Liver (tissue), 9 donors: ENCODE results near the gene ERFL. TPM values are rescaled to one million over a fixed set of nuclear protein-coding genes. Genes with fewer than 3 reads are reported as not detected.

Experiments used
- DNase-seq: peaks from one replicate; pipeline ENCODE4 v3.0.0-alpha.2; 2017; ENCODE audit warnings: low spot score
- H3K27ac ChIP-seq, 2 donors: one replicate each; pipeline ENCODE4 v1.7.0; 2013; ENCODE audit warnings: inconsistent platforms in 2 of 2, low read length in 2 of 2, control low read depth in 1 of 2, low read depth in 1 of 2, mild to moderate bottlenecking in 1 of 2
- H3K27me3 ChIP-seq, 4 donors: one replicate each; pipeline versions ENCODE4 v1.6.1 to v1.7.0; 2013; ENCODE audit warnings: low read length in 3 of 4, inconsistent platforms in 1 of 4, mild to moderate bottlenecking in 1 of 4, moderate library complexity in 1 of 4; ENCODE audit not compliant: control insufficient read depth in 4 of 4, insufficient read depth in 4 of 4
- H3K36me3 ChIP-seq, 4 donors: one replicate each; pipeline versions ENCODE4 v1.6.1 to v1.7.0; 2013; ENCODE audit warnings: low read length in 3 of 4, mild to moderate bottlenecking in 3 of 4, low read depth in 1 of 4, moderate library complexity in 1 of 4; ENCODE audit not compliant: control insufficient read depth in 4 of 4, insufficient read depth in 3 of 4
- H3K4me1 ChIP-seq, 4 donors: one replicate each; pipeline versions ENCODE4 v1.6.1 to v1.7.0; 2013; ENCODE audit warnings: low read length in 3 of 4, mild to moderate bottlenecking in 3 of 4, moderate library complexity in 1 of 4; ENCODE audit not compliant: control insufficient read depth in 4 of 4, insufficient read depth in 4 of 4
- H3K4me3 ChIP-seq, 3 donors: one replicate each; pipeline versions ENCODE4 v1.6.1 to v1.7.0; 2013; ENCODE audit warnings: low read length in 3 of 3, control low read depth in 1 of 3, low read depth in 1 of 3, mild to moderate bottlenecking in 1 of 3
- H3K9ac ChIP-seq, 2 donors: one replicate each; pipeline ENCODE4 v1.7.0; 2013; ENCODE audit warnings: low read length in 2 of 2, mild to moderate bottlenecking in 2 of 2, moderate library complexity in 2 of 2, control low read depth in 1 of 2, low read depth in 1 of 2
- H3K9me3 ChIP-seq, 4 donors: one replicate each; pipeline versions ENCODE4 v1.6.1 to v1.7.0; 2013; ENCODE audit warnings: low read length in 3 of 4; ENCODE audit not compliant: control insufficient read depth in 4 of 4
- ATF3 ChIP-seq: IDR thresholded peaks from 2 replicates; pipeline ENCODE4 v1.6.1; 2016; ENCODE audit warnings: antibody characterized with exemption
- CTCF ChIP-seq: fragments of 150-350 bp; IDR thresholded peaks from 2 replicates; pipeline ENCODE4 v1.5.1; 2017; ENCODE audit warnings: improper control_type of control experiment, low read depth, low read length; ENCODE audit not compliant: missing input control
- FOXA1 ChIP-seq: IDR thresholded peaks from 2 replicates; pipeline ENCODE4 v1.6.1; 2016; ENCODE audit warnings: antibody characterized with exemption
- FOXA2 ChIP-seq: IDR thresholded peaks from 2 replicates; pipeline ENCODE4 v1.6.1; 2016; ENCODE audit warnings: antibody characterized with exemption
- GABPA ChIP-seq, 2 donors: IDR thresholded peaks in 1 of 2; conservative IDR thresholded peaks in 1 of 2; 2 replicates each; pipeline ENCODE4 v1.6.1; 2016; ENCODE audit warnings: antibody characterized with exemption in 2 of 2, mild to moderate bottlenecking in 1 of 2, moderate library complexity in 1 of 2
- HNF4A ChIP-seq, 2 donors: conservative IDR thresholded peaks; 2 replicates each; pipeline ENCODE4 v1.6.1; 2016; ENCODE audit warnings: antibody characterized with exemption in 2 of 2, mild to moderate bottlenecking in 2 of 2
- HNF4G ChIP-seq: IDR thresholded peaks from 2 replicates; pipeline ENCODE4 v1.6.1; 2016; ENCODE audit warnings: antibody characterized with exemption
- JUND ChIP-seq, 2 donors: IDR thresholded peaks; 2 replicates each; pipeline ENCODE4 v1.6.1; 2016; ENCODE audit warnings: antibody characterized with exemption in 2 of 2
- MAX ChIP-seq: IDR thresholded peaks from 2 replicates; pipeline ENCODE4 v1.6.1; 2016; ENCODE audit warnings: antibody characterized with exemption
- NR2F2 ChIP-seq: IDR thresholded peaks from 2 replicates; pipeline ENCODE4 v1.6.1; 2016; ENCODE audit warnings: antibody characterized with exemption
- RAD21 ChIP-seq, 2 donors: IDR thresholded peaks; 2 replicates each; pipeline ENCODE4 v1.6.1; 2016; ENCODE audit warnings: antibody characterized with exemption in 2 of 2, mild to moderate bottlenecking in 2 of 2
- REST ChIP-seq: IDR thresholded peaks from 2 replicates; pipeline ENCODE4 v1.6.1; 2016; ENCODE audit warnings: antibody characterized with exemption, mild to moderate bottlenecking
- RXRA ChIP-seq, 2 donors: IDR thresholded peaks; 2 replicates each; pipeline ENCODE4 v1.6.1; 2017 to 2018; ENCODE audit warnings: antibody characterized with exemption in 2 of 2, mild to moderate bottlenecking in 1 of 2
- SP1 ChIP-seq: IDR thresholded peaks from 2 replicates; pipeline ENCODE4 v1.6.1; 2018; ENCODE audit warnings: antibody characterized with exemption, mild to moderate bottlenecking
- TAF1 ChIP-seq: conservative IDR thresholded peaks from 2 replicates; pipeline ENCODE4 v1.6.1; 2016; ENCODE audit warnings: antibody characterized with exemption, mild to moderate bottlenecking
- YY1 ChIP-seq: IDR thresholded peaks from 2 replicates; pipeline ENCODE4 v1.6.1; 2016; ENCODE audit warnings: antibody characterized with exemption, mild to moderate bottlenecking
- ZBTB33 ChIP-seq: IDR thresholded peaks from 2 replicates; pipeline ENCODE4 v1.6.1; 2016; ENCODE audit warnings: antibody characterized with exemption
- WGBS: extraction: QIAGEN DNeasy Blood & Tissue Kit; methylation state at CpG from one replicate; pipeline ENCODE4 v1.1.7; 2013; 5-methylcytosine and 5-hydroxymethylcytosine counted together
- polyA plus RNA-seq, 2 donors: library from polyadenylated mRNA; stranded (reverse) in 1 of 2; unstranded in 1 of 2; fragments of 200-250 nt in 1 of 2; fragments of >200 nt in 1 of 2; fragmentation: Nextera tagmentation in 1 of 2; extraction: Ambion mirVana in 1 of 2; gene quantifications; one replicate each; pipeline versions ENCODE4 v1.2.1 to v1.2.3, GENCODE V29; 2013 to 2015
- total RNA-seq, 2 donors: library from RNA; depleted of rRNA; stranded (reverse); fragments of >200 nt; gene quantifications; one replicate each; pipeline ENCODE4 v1.2.3, GENCODE V29; 2014
- donor health status: healthy.
- donor health status: healthy.
- donor health status: healthy.
- donor health status: healthy.
- donor health status: healthy.

Gene ERFL
- total and polyA plus RNA-seq, 4 donors, result not detected

- TF ChIP-seq HNF4A (conservative IDR thresholded peaks at IDR 0.05) (no peak), YY1 (no peak), HNF4G (no peak), CTCF (no peak), JUND (IDR thresholded peaks at IDR 0.05) (no peak), REST (no peak)
- Histone ChIP-seq H3K9ac (no peak overlapping the region), H3K4me1 (peaks cover 0 to 10% (median 3%) of the 10 kb centered on the region in 4 donors), H3K27me3 (peaks cover 0 to 5% (median 0%) of the 10 kb centered on the region in 4 donors), H3K4me3 (no peak overlapping the region), H3K9me3 (no peaks in the 10 kb centered on the region), H3K36me3 (no peaks in the 10 kb centered on the region), H3K27ac (no peak overlapping the region)
- no peak for DNase-seq
- WGBS, result 85% methylated on average over 9 of the region's 9 CpGs
These were observed 13.4 kb upstream of the ERFL start for GRCh38 chr19:41941410-41942202.

- Histone ChIP-seq H3K9me3 (no peaks in the 10 kb centered on the region), H3K4me3 (peak overlapping the region in 1 of 3 donors; percentile 58), H3K9ac (no peak overlapping the region), H3K4me1 (peaks cover 0 to 10% (median 3%) of the 10 kb centered on the region in 4 donors), H3K27me3 (peaks cover 0 to 9% (median 0%) of the 10 kb centered on the region in 4 donors), H3K36me3 (no peaks in the 10 kb centered on the region), H3K27ac (no peak overlapping the region)
- no peak for DNase-seq
- TF ChIP-seq YY1 (no peak), TAF1 (no peak), GABPA (IDR thresholded peaks at IDR 0.05 in 1 of 2, conservative IDR thresholded peaks at IDR 0.05 in 1 of 2) (no peak), NR2F2 (no peak), RXRA (IDR thresholded peaks at IDR 0.05) (no peak), SP1 (no peak), HNF4G (no peak), JUND (IDR thresholded peaks at IDR 0.05) (no peak), RAD21 (IDR thresholded peaks at IDR 0.05) (no peak), FOXA2 (no peak), FOXA1 (no peak), ATF3 (no peak), ZBTB33 (no peak), REST (no peak), MAX (no peak)
- 12% methylated on average over 53 of the region's 53 CpGs for WGBS
These were observed 12.6 kb upstream of the ERFL start for GRCh38 chr19:41940731-41941409.
